Chondrocyte (in vitro differentiated cells): Measurements from ENCODE around the gene DENND11. TPM values are rescaled to one million over a fixed set of nuclear protein-coding genes. Genes with fewer than 3 reads are reported as not detected.

ENCODE experiments used
- DNase-seq: peaks from one replicate; pipeline ENCODE4 v3.0.0; 2021; ENCODE audit warnings: mixed read lengths, low spot score
- H3K27ac Mint-ChIP-seq: one replicate; pipeline ENCODE4 v1.8.0; 2021; ENCODE audit warnings: mild to moderate bottlenecking, moderate library complexity, mixed read lengths; ENCODE audit not compliant: unreplicated experiment
- H3K27me3 Mint-ChIP-seq: 2 replicates; pipeline ENCODE4 v1.8.0; 2021; ENCODE audit warnings: low read depth, mixed read lengths
- H3K36me3 Mint-ChIP-seq: 2 replicates; pipeline ENCODE4 v1.8.0; 2021; ENCODE audit warnings: low read depth, mixed read lengths
- H3K4me1 Mint-ChIP-seq: 2 replicates; pipeline ENCODE4 v1.8.0; 2021; ENCODE audit warnings: low read depth, mild to moderate bottlenecking, mixed read lengths
- H3K4me3 Mint-ChIP-seq: one replicate; pipeline ENCODE4 v1.8.0; 2021; ENCODE audit warnings: mild to moderate bottlenecking, moderate library complexity, mixed read lengths; ENCODE audit not compliant: unreplicated experiment
- H3K9me3 Mint-ChIP-seq: 2 replicates; pipeline ENCODE4 v1.8.0; 2021; ENCODE audit warnings: low read depth, mixed read lengths
- total RNA-seq: library from RNA; stranded (reverse); gene quantifications from 3 replicates; pipeline ENCODE4 v1.2.1, GENCODE V29; 2021
- TF ChIP-seq, protein P1 (sequence below): fragments of 200-600 bp; sonication (generic); IDR thresholded peaks from 2 replicates; pipeline ENCODE4 v1.5.0; 2021; ENCODE audit warnings: antibody characterized with exemption, mild to moderate bottlenecking, moderate library complexity

The DENND11 gene
- total RNA-seq, 1 donor from 2014 or later: 8.5 TPM

DNA sequence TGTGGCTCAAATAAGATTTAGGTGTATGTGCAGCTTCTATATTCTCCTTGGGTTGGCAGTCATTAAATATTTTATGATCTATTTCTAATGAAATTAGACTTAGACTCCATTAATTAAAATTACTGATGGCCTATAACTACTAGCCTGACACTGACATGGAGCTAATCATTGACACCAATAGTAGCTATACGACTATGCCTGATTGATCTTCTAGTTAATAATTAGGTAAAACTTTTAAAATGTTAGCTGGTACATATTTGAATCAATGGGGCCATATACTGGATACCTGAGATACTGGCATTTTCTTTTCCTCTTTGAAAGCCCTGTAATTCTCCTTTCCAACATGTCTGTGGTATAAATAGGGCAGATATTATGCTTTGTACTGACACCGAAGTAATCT lies 20.6 kb upstream of the DENND11 start:
- H3K4me3 Mint-ChIP-seq: no peak overlapping the region

DNA sequence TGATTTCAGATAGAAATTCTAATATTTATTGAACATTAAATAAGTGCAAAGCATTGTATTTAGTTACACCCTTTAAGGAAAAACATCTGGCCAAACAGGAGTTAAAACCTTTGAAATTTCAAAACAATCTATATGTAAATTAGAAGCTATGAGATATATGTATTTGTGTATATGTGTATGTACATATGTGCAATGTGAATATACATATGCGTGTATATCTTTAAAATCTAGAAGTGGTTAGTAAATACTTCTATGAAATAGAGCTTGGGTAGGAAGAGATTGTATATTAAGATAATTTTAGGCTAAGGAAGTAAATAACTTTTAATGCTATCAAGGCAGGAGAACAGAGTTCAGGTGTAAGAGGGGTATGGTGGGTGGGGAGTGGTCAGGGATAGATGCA lies 15.5 kb upstream of the DENND11 start:
- Mint-ChIP-seq H3K9me3 (no peaks in the 10 kb centered on the region), H3K36me3 (peaks cover 2% of the 10 kb centered on the region), H3K27ac (no peak overlapping the region), H3K4me3 (no peak overlapping the region), H3K27me3 (peaks cover 2% of the 10 kb centered on the region), H3K4me1 (no peaks in the 10 kb centered on the region)
- TF ChIP-seq, protein P1, sequence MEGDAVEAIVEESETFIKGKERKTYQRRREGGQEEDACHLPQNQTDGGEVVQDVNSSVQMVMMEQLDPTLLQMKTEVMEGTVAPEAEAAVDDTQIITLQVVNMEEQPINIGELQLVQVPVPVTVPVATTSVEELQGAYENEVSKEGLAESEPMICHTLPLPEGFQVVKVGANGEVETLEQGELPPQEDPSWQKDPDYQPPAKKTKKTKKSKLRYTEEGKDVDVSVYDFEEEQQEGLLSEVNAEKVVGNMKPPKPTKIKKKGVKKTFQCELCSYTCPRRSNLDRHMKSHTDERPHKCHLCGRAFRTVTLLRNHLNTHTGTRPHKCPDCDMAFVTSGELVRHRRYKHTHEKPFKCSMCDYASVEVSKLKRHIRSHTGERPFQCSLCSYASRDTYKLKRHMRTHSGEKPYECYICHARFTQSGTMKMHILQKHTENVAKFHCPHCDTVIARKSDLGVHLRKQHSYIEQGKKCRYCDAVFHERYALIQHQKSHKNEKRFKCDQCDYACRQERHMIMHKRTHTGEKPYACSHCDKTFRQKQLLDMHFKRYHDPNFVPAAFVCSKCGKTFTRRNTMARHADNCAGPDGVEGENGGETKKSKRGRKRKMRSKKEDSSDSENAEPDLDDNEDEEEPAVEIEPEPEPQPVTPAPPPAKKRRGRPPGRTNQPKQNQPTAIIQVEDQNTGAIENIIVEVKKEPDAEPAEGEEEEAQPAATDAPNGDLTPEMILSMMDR: no peak
- no peak for DNase-seq

More for the DNA sequence above, 20.6 kb upstream of the DENND11 start:
- no peaks in the 10 kb centered on the region for H3K27me3 Mint-ChIP-seq
- peaks cover 2% of the 10 kb centered on the region for H3K36me3 Mint-ChIP-seq
- H3K27ac Mint-ChIP-seq: no peak overlapping the region
- DNase-seq: no peak
- no peaks in the 10 kb centered on the region for H3K4me1 Mint-ChIP-seq
- H3K9me3 Mint-ChIP-seq: no peaks in the 10 kb centered on the region
- TF ChIP-seq, protein P1: no peak

DNA sequence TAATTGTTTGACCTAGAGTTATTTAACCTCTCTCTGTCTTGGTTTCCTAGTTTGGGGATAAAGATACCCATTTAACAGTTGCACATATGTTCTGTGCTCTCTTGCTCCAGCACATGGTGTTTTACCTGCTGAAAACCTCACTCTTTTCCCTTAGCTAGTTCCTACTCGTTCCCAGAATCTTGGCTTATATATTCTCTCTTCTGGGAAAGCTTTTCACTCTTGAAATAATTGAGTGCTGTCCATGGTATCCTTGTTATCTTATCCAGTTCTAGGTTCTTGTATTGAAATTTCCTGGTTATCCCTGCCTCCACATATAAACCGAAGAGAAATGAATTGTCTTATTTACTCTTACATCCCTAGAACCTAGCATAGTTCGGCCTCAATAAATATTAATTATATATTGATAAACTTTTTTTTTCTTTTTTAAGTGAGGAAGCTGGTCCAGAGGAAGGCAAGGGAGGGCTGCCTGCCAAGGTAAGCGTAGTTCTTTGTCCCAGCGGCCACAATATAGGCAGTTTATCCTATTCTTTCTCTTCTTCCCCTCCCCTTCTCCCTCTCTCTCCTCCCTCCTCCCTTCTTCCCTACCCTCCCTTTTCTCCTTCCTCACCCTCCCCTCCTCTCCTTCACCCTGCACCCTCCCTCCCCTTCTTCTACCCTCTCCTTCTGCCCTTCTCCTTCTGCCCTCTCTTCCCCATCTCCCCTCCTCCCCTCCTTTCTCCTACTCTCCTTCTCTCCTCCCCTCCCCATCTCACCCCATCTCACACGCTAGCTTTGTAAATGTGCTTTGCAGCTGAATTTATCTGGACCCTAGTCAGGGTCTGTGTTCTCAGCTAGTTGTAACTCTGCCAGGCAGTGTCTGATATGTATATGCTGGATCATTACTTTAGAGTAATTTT lies 14.1 kb upstream of the DENND11 start:
- TF ChIP-seq, protein P1: no peak

DNA sequence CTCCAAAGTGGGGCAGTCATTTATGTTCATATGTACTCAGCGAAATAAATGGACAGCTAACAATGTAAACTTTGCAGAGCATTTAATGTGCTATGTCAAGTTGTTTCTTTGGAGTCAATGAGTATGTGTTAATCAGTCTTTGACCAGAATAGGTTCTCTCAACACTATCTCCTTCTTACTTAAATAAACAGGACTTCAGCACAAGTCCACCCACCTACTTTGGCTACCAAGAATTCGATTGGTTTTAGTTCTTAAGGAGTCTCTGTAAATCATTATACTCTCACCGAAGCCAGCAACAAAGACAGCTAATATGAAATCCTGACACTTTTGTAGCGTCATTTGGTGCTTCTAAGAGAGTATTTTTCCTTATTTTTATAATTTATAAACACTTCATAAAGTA lies 13.1 kb upstream of the DENND11 start:
- no peak overlapping the region for H3K4me3 Mint-ChIP-seq
- no peak overlapping the region for H3K27ac Mint-ChIP-seq

More for the DNA sequence above, 14.1 kb upstream of the DENND11 start:
- H3K27ac Mint-ChIP-seq: no peak overlapping the region
- H3K4me3 Mint-ChIP-seq: no peak overlapping the region
- H3K36me3 Mint-ChIP-seq: peaks cover 2% of the 10 kb centered on the region
- no peaks in the 10 kb centered on the region for H3K4me1 Mint-ChIP-seq
- DNase-seq: no peak
- peaks cover 2% of the 10 kb centered on the region for H3K27me3 Mint-ChIP-seq
- no peaks in the 10 kb centered on the region for H3K9me3 Mint-ChIP-seq

DNA sequence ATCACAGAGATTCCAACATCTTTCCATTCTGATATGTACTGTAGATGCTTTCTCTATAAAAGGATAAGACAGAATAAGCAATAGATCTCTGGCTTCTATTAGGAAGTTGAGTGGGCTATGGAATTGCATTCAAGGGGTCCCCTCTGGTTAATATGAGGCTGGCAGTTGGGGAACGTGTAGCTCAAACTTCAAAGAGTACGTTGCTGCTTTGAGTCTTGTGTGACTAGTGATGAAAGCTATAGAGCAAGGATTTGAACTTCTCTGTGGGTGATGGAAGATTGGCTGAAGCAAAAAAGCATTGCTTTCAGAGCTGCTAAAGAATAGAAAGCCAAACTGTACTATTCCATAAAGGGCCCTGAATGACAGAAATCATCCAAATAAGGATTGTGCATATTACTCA lies 12.6 kb upstream of the DENND11 start:
- H3K4me3 Mint-ChIP-seq: no peak overlapping the region
- peaks cover 2% of the 10 kb centered on the region for H3K27me3 Mint-ChIP-seq
- no peaks in the 10 kb centered on the region for H3K9me3 Mint-ChIP-seq
- no peak overlapping the region for H3K27ac Mint-ChIP-seq
- DNase-seq: no peak
- no peaks in the 10 kb centered on the region for H3K4me1 Mint-ChIP-seq
- TF ChIP-seq, protein P1: no peak
- H3K36me3 Mint-ChIP-seq: peaks cover 2% of the 10 kb centered on the region

More for the DNA sequence above, 13.1 kb upstream of the DENND11 start:
- DNase-seq: no peak
- TF ChIP-seq, protein P1: no peak
- Mint-ChIP-seq H3K4me1 (no peaks in the 10 kb centered on the region), H3K9me3 (no peaks in the 10 kb centered on the region), H3K27me3 (peaks cover 2% of the 10 kb centered on the region), H3K36me3 (peaks cover 2% of the 10 kb centered on the region)
